Neuronal stem cell (in vitro differentiated cells): Measurements from ENCODE around the gene TRAPPC2.
"Not testable (repeated sequence)": the region's sequence is repeated elsewhere in the genome, so short reads cannot be mapped to it uniquely, and the experiment has no call there.

ENCODE experiments used
- DNase-seq: peaks from one replicate; pipeline ENCODE4 v3.0.0-alpha.2; 2013; ENCODE audit warnings: low spot score
- H2AFZ ChIP-seq: one replicate; pipeline ENCODE4 v1.6.1; 2013; ENCODE audit warnings: mild to moderate bottlenecking, low read length, inconsistent platforms
- H2AK5ac ChIP-seq: 2 replicates; pipeline ENCODE4 v1.6.1; 2013; ENCODE audit warnings: low read depth, mild to moderate bottlenecking, inconsistent platforms, low read length, moderate library complexity, mixed read lengths
- H2BK120ac ChIP-seq: 2 replicates; pipeline ENCODE4 v1.6.1; 2013; ENCODE audit warnings: low read depth, mild to moderate bottlenecking, inconsistent platforms, low read length, moderate library complexity, mixed read lengths
- H2BK12ac ChIP-seq: one replicate; pipeline ENCODE4 v1.6.1; 2013; ENCODE audit warnings: low read length, inconsistent platforms
- H2BK15ac ChIP-seq: 2 replicates; pipeline ENCODE4 v1.6.1; 2013; ENCODE audit warnings: mild to moderate bottlenecking, low read length, inconsistent platforms, mixed read lengths
- H2BK5ac ChIP-seq: one replicate; pipeline ENCODE4 v1.6.1; 2013; ENCODE audit warnings: inconsistent platforms, mild to moderate bottlenecking, low read length, moderate library complexity
- H3K14ac ChIP-seq: one replicate; pipeline ENCODE4 v1.6.1; 2013; ENCODE audit warnings: low read length, inconsistent platforms
- H3K18ac ChIP-seq: 2 replicates; pipeline ENCODE4 v1.6.1; 2013; ENCODE audit warnings: low read length, inconsistent platforms
- H3K23ac ChIP-seq: 2 replicates; pipeline ENCODE4 v1.6.1; 2013; ENCODE audit warnings: low read depth, mild to moderate bottlenecking, mixed read lengths, low read length, inconsistent platforms; ENCODE audit not compliant: poor library complexity
- H3K27ac ChIP-seq: replicated peaks from 3 replicates; pipeline ENCODE4 v1.5.1; 2013; ENCODE audit warnings: low read length, inconsistent platforms
- H3K27me3 ChIP-seq, 3 experiments: 2 replicates each; pipeline ENCODE4 v1.6.1; 2013; ENCODE audit warnings: low read length in 3 of 3, mild to moderate bottlenecking in 2 of 3, inconsistent platforms in 1 of 3, low read depth in 1 of 3, mixed read lengths in 1 of 3, moderate library complexity in 1 of 3; ENCODE audit not compliant: control insufficient read depth in 3 of 3, insufficient read depth in 3 of 3
- H3K36me3 ChIP-seq, 2 donors: replicated peaks in 1 of 2; 2 replicates each; pipeline ENCODE4 v1.6.1; 2013; ENCODE audit warnings: low read length in 2 of 2; ENCODE audit not compliant: control insufficient read depth in 2 of 2, insufficient read depth in 2 of 2
- H3K4ac ChIP-seq: 2 replicates; pipeline ENCODE4 v1.6.1; 2013; ENCODE audit warnings: inconsistent platforms, mild to moderate bottlenecking, low read length, moderate library complexity
- H3K4me1 ChIP-seq, 2 donors: 1 replicate in 1 of 2; 2 replicates in 1 of 2; pipeline ENCODE4 v1.6.1; 2013; ENCODE audit warnings: low read length in 2 of 2, low read depth in 1 of 2; ENCODE audit not compliant: control insufficient read depth in 2 of 2, insufficient read depth in 1 of 2
- H3K4me2 ChIP-seq: one replicate; pipeline ENCODE4 v1.6.1; 2013; ENCODE audit warnings: mild to moderate bottlenecking, low read length, inconsistent platforms; ENCODE audit not compliant: insufficient read depth, poor library complexity, severe bottlenecking
- H3K4me3 ChIP-seq, 2 donors: 2 replicates each; pipeline ENCODE4 v1.5.1; 2013; ENCODE audit warnings: low read length in 2 of 2, mild to moderate bottlenecking in 2 of 2, inconsistent platforms in 1 of 2, moderate library complexity in 1 of 2
- H3K79me1 ChIP-seq: one replicate; pipeline ENCODE4 v1.6.1; 2013; ENCODE audit warnings: low read depth, mild to moderate bottlenecking, inconsistent platforms, low read length, moderate library complexity
- H3K9ac ChIP-seq: one replicate; pipeline ENCODE4 v1.6.1; 2013; ENCODE audit warnings: mild to moderate bottlenecking, low read depth, low read length, inconsistent platforms; ENCODE audit not compliant: poor library complexity
- H3K9me3 ChIP-seq, 2 donors: replicated peaks in 1 of 2; 2 replicates each; pipeline versions ENCODE3 to v1.6.1; 2013; ENCODE audit warnings: low read length in 2 of 2, mild to moderate bottlenecking in 2 of 2, inconsistent platforms in 1 of 2, low read depth in 1 of 2, mixed read lengths in 1 of 2, moderate library complexity in 1 of 2; ENCODE audit not compliant: control insufficient read depth in 2 of 2, insufficient read depth in 1 of 2
- H4K8ac ChIP-seq: one replicate; pipeline ENCODE4 v1.6.1; 2013; ENCODE audit warnings: low read depth, mild to moderate bottlenecking, inconsistent platforms, low read length, moderate library complexity
- H4K91ac ChIP-seq: one replicate; pipeline ENCODE4 v1.6.1; 2013; ENCODE audit warnings: low read length, low read depth, mild to moderate bottlenecking, inconsistent platforms; ENCODE audit not compliant: poor library complexity
- WGBS, 2 donors: extraction: QIAGEN DNeasy Blood & Tissue Kit; methylation state at CpG; one replicate each; pipeline ENCODE4 v1.1.7; 2013; ENCODE audit warnings: missing lambda C conversion rate in 2 of 2, mixed read lengths in 1 of 2; ENCODE audit not compliant: insufficient read length in 2 of 2, insufficient replicate concordance in 1 of 2; ENCODE audit errors: extremely low coverage in 2 of 2; 5-methylcytosine and 5-hydroxymethylcytosine counted together

The TRAPPC2 gene

DNA sequence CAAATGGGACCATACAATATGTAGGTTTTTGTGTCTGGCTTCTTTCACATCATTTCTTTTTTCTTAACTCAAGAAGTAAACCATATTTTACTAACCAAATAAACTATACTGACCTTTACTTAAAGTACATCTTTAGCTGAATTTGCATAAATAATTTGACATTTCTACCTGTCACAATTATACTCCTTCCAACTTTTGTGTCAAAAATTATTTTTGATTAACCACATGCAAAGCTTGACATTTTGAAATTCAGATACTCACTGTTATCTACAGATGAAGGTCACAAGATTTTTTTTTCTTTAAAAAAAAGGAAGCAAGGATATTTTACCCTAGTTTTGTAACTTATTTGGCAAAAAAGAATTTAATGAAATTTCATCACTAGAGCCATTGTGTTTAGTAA lies 57.5 kb downstream of the TRAPPC2 start:
- H3K9me3 ChIP-seq, result no peaks in the 10 kb centered on the region

DNA sequence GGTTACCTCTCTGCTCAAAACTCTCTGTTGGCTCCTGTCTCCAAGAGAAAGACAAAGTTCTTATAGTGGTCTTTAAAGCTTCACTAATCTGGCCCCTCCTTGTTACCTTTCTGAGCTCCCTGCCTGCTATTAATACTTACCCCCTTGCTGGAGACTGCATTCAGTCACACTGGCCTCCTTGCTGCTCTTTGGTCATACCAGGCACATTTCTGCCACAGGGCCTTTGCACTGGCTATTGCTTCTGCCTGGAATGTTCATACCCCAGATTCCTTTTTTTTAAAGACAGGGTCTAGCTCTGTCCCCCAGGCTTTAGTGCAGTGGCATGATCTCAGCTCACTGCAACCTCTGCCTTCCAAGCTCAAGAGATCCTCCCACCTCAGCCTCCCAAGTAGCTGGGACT lies 61.4 kb downstream of the TRAPPC2 start:
- H2AK5ac ChIP-seq, result no peak overlapping the region

More for the DNA sequence above, 57.5 kb downstream of the TRAPPC2 start:
- H3K27me3 ChIP-seq, result no peaks in the 10 kb centered on the region
- no peak overlapping the region for H2BK12ac ChIP-seq
- H4K91ac ChIP-seq, result no peak overlapping the region
- no peak overlapping the region for H4K8ac ChIP-seq
- H3K4me3 ChIP-seq, result no peak overlapping the region
- no peak overlapping the region for H2BK5ac ChIP-seq
- no peak overlapping the region for H3K9ac ChIP-seq
- no peak overlapping the region for H3K4me2 ChIP-seq
- H2AFZ ChIP-seq, result no peak overlapping the region
- no peaks in the 10 kb centered on the region for H3K4me1 ChIP-seq
- H3K23ac ChIP-seq, result no peak overlapping the region
- no peaks in the 10 kb centered on the region for H3K79me1 ChIP-seq
- H3K4ac ChIP-seq, result no peak overlapping the region
- H3K18ac ChIP-seq, result no peak overlapping the region
- H3K36me3 ChIP-seq, result no peaks in the 10 kb centered on the region
- H2BK15ac ChIP-seq, result no peak overlapping the region
- no peak overlapping the region for H2BK120ac ChIP-seq
- no peak overlapping the region for H2AK5ac ChIP-seq
- H3K14ac ChIP-seq, result no peak overlapping the region
- H3K27ac ChIP-seq, result no peak overlapping the region
- no peak for DNase-seq

DNA sequence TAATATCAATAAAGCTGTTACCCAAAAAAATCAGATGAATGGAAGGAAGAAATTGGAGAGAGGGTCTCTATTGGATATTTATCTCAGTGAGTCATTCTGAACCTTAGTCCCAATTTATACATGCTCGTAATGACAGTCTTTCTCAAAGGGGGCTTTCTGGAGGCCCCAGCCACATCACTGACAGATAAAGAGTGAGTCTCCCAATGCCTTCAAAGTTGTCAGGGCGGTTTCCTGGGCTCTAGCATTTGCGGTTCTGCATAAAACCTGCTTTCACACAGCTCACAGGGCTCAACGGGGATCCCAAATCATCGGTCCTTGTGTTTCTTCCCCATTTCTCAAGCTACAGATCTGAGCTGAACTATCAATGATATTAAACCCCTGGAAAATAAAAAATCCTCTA lies 64.2 kb downstream of the TRAPPC2 start:
- Histone ChIP-seq H2AK5ac (no peak overlapping the region), H4K91ac (no peak overlapping the region), H2AFZ (no peak overlapping the region), H3K4ac (no peak overlapping the region), H3K79me1 (no peaks in the 10 kb centered on the region), H3K14ac (no peak overlapping the region), H2BK5ac (no peak overlapping the region), H3K18ac (no peak overlapping the region), H2BK12ac (no peak overlapping the region), H3K9ac (no peak overlapping the region), H3K27me3 (no peaks in the 10 kb centered on the region), H3K27ac (no peak overlapping the region), H3K9me3 (no peaks in the 10 kb centered on the region), H3K4me2 (no peak overlapping the region), H2BK120ac (no peak overlapping the region), H3K23ac (no peak overlapping the region), H3K36me3 (no peaks in the 10 kb centered on the region), H3K4me3 (no peak overlapping the region), H4K8ac (no peak overlapping the region), H3K4me1 (no peaks in the 10 kb centered on the region), H2BK15ac (no peak overlapping the region)
- DNase-seq, result no peak
- WGBS, 2 donors, result no CpG with 5 or more reads among the region's 5 CpGs

More for the DNA sequence above, 61.4 kb downstream of the TRAPPC2 start:
- Histone ChIP-seq H3K27ac (no peak overlapping the region), H4K8ac (no peak overlapping the region), H3K14ac (no peak overlapping the region), H3K23ac (no peak overlapping the region), H3K36me3 (no peaks in the 10 kb centered on the region), H3K18ac (no peak overlapping the region), H2BK15ac (no peak overlapping the region), H3K9me3 (no peaks in the 10 kb centered on the region), H3K4me2 (no peak overlapping the region), H3K4me3 (no peak overlapping the region), H3K27me3 (no peaks in the 10 kb centered on the region), H3K4me1 (no peaks in the 10 kb centered on the region), H3K9ac (no peak overlapping the region), H3K4ac (no peak overlapping the region), H4K91ac (no peak overlapping the region), H2BK12ac (no peak overlapping the region), H2AFZ (no peak overlapping the region), H2BK120ac (no peak overlapping the region), H3K79me1 (no peaks in the 10 kb centered on the region), H2BK5ac (no peak overlapping the region)
- no peak for DNase-seq

DNA sequence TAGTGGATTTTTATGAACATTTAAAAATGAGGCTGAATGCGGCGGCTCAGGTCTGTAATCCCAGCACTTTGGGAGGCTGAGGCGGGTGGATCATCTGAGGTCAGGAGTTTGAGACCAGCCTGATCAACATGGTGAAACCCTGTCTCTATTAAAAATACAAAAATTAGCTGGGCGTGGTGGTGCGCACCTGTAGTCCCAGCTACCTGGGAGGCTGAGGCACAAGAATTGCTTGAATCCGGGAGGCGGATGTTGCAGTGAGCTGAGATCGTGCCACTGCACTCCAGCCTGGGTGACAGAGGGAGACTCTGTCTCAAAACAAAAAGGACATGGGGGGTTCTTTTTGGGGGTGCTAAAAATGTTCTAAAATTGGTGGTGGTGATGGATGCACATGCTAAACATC lies 64.7 kb downstream of the TRAPPC2 start:
- not testable (repeated sequence) for H3K79me1 ChIP-seq, H3K4me1 ChIP-seq, H3K4me2 ChIP-seq, H2BK12ac ChIP-seq, H3K4ac ChIP-seq, H3K14ac ChIP-seq, H3K9ac ChIP-seq, H3K4me3 ChIP-seq, H4K8ac ChIP-seq, H2BK120ac ChIP-seq, H2BK5ac ChIP-seq, H3K9me3 ChIP-seq, H3K27me3 ChIP-seq, H3K18ac ChIP-seq, H3K36me3 ChIP-seq, H2AK5ac ChIP-seq, H3K23ac ChIP-seq, DNase-seq, H4K91ac ChIP-seq, H3K27ac ChIP-seq, H2BK15ac ChIP-seq, H2AFZ ChIP-seq
- no CpG with 5 or more reads among the region's 8 CpGs for WGBS, 2 donors
